Right hindlimb (tissue), 1 donor: ENCODE data around the gene GPR156.

ENCODE experiments used
- DNase-seq: peaks from one replicate; pipeline ENCODE4 v3.0.0-alpha.2; 2018

GPR156 gene

GRCh38 chr3:120192579-120192978 is 92.4 kb downstream of the GPR156 start:
- no peak for DNase-seq

- DNase-seq = no peak
Measured at GRCh38 chr3:120192159-120192558, 92.9 kb downstream of the GPR156 start.

GRCh38 chr3:120182613-120183511 is 102.2 kb downstream of the GPR156 start:
- DNase-seq = no peak

- no peak for DNase-seq
Measured at GRCh38 chr3:120181632-120182031, 103.4 kb downstream of the GPR156 start.

- DNase-seq = no peak
Measured at GRCh38 chr3:120180731-120181412, 104.2 kb downstream of the GPR156 start.

- DNase-seq = no peak
Measured at GRCh38 chr3:120177707-120178306, 107.2 kb downstream of the GPR156 start.

GRCh38 chr3:120177151-120177550 is 107.9 kb downstream of the GPR156 start:
- DNase-seq = peak; percentile 46

- no peak for DNase-seq
Measured at GRCh38 chr3:120174811-120175539, 110.0 kb downstream of the GPR156 start.

- no peak for DNase-seq
Measured at GRCh38 chr3:120173056-120173675, 111.9 kb downstream of the GPR156 start.

- no peak for DNase-seq
Measured at GRCh38 chr3:120172070-120172469, 113.0 kb downstream of the GPR156 start.

- no peak for DNase-seq
Measured at GRCh38 chr3:120171134-120171873, 113.7 kb downstream of the GPR156 start.

GRCh38 chr3:120170223-120170622 is 114.8 kb downstream of the GPR156 start:
- no peak for DNase-seq

- DNase-seq = no peak
Measured at GRCh38 chr3:120169407-120169806, 115.6 kb downstream of the GPR156 start.

- no peak for DNase-seq
Measured at GRCh38 chr3:120168611-120169010, 116.4 kb downstream of the GPR156 start.

- DNase-seq = no peak
Measured at GRCh38 chr3:120168038-120168437, 117.0 kb downstream of the GPR156 start.

GRCh38 chr3:120167488-120167887 is 117.5 kb downstream of the GPR156 start:
- no peak for DNase-seq

- DNase-seq = no peak
Measured at GRCh38 chr3:120163816-120164215, 121.2 kb downstream of the GPR156 start.

- no peak for DNase-seq
Measured at GRCh38 chr3:120163026-120163425, 122.0 kb downstream of the GPR156 start.

GRCh38 chr3:120162400-120162799 is 122.6 kb downstream of the GPR156 start:
- no peak for DNase-seq

- DNase-seq = no peak
Measured at GRCh38 chr3:120161902-120162301, 123.1 kb downstream of the GPR156 start.

- DNase-seq = no peak
Measured at GRCh38 chr3:120160050-120160449, 125.0 kb downstream of the GPR156 start.

GRCh38 chr3:120157681-120158080 is 127.3 kb downstream of the GPR156 start:
- no peak for DNase-seq
